Measurements from ENCODE around the gene FLVCR1.

GRCh38 chr1:212856755-212857154 lies 1.3 kb upstream of the FLVCR1 start:
- TF ChIP-seq CTCF (IDR thresholded peaks at IDR 0.05), result no peak
- no peak for TF ChIP-seq ZFX (IDR thresholded peaks at IDR 0.05; ENCODE audit: borderline replicate concordance)

Measured in 22Rv1 (cell line).